Liver (tissue), 3 donors: Measurements from ENCODE around the gene FOXA2.

Experiments used
- ATF3 ChIP-seq: IDR thresholded peaks from 2 replicates; pipeline ENCODE4 v1.6.1; 2016; ENCODE audit warnings: antibody characterized with exemption
- CTCF ChIP-seq: fragments of 150-350 bp; IDR thresholded peaks from 2 replicates; pipeline ENCODE4 v1.5.1; 2017; ENCODE audit warnings: improper control_type of control experiment, low read depth, low read length; ENCODE audit not compliant: missing input control
- FOXA1 ChIP-seq: IDR thresholded peaks from 2 replicates; pipeline ENCODE4 v1.6.1; 2016; ENCODE audit warnings: antibody characterized with exemption
- GABPA ChIP-seq, 2 donors: IDR thresholded peaks in 1 of 2; conservative IDR thresholded peaks in 1 of 2; 2 replicates each; pipeline ENCODE4 v1.6.1; 2016; ENCODE audit warnings: antibody characterized with exemption in 2 of 2, mild to moderate bottlenecking in 1 of 2, moderate library complexity in 1 of 2
- HNF4G ChIP-seq: IDR thresholded peaks from 2 replicates; pipeline ENCODE4 v1.6.1; 2016; ENCODE audit warnings: antibody characterized with exemption
- MAX ChIP-seq: IDR thresholded peaks from 2 replicates; pipeline ENCODE4 v1.6.1; 2016; ENCODE audit warnings: antibody characterized with exemption
- NR2F2 ChIP-seq: IDR thresholded peaks from 2 replicates; pipeline ENCODE4 v1.6.1; 2016; ENCODE audit warnings: antibody characterized with exemption
- RAD21 ChIP-seq, 2 donors: IDR thresholded peaks; 2 replicates each; pipeline ENCODE4 v1.6.1; 2016; ENCODE audit warnings: antibody characterized with exemption in 2 of 2, mild to moderate bottlenecking in 2 of 2
- SP1 ChIP-seq: IDR thresholded peaks from 2 replicates; pipeline ENCODE4 v1.6.1; 2018; ENCODE audit warnings: antibody characterized with exemption, mild to moderate bottlenecking
- YY1 ChIP-seq: IDR thresholded peaks from 2 replicates; pipeline ENCODE4 v1.6.1; 2016; ENCODE audit warnings: antibody characterized with exemption, mild to moderate bottlenecking
- ZBTB33 ChIP-seq: IDR thresholded peaks from 2 replicates; pipeline ENCODE4 v1.6.1; 2016; ENCODE audit warnings: antibody characterized with exemption
- donor health status: healthy.
- donor health status: healthy.

- TF ChIP-seq CTCF (no peak), MAX (no peak), FOXA1 (no peak), ZBTB33 (no peak), RAD21 (IDR thresholded peaks at IDR 0.05) (no peak), YY1 (no peak), ATF3 (no peak), HNF4G (no peak), GABPA (IDR thresholded peaks at IDR 0.05 in 1 of 2, conservative IDR thresholded peaks at IDR 0.05 in 1 of 2) (no peak), NR2F2 (no peak), SP1 (no peak)
Measured at GRCh38 chr20:22532598-22532997, 51.8 kb downstream of the FOXA2 start.
